Activated CD4-positive, alpha-beta T cell treated with anti-CD3 and anti-CD28 coated beads, Interleukin-2, amount 10 ng/mL, durations not matched to agents 7 days and 5 days (primary cell): Measurements from ENCODE around the gene CRISPLD2. TPM values are rescaled to one million over a fixed set of nuclear protein-coding genes. Genes with fewer than 3 reads are reported as not detected.

Experiments
- CTCF ChIA-PET: fragments of 350-600 bp; sonication (Branson Sonifier 250); formaldehyde crosslinking; loops from one replicate; lab custom pipeline; 2021; ENCODE audit warnings: antibody characterized with exemption; lab: Charles Lee
- POLR2A ChIA-PET: fragments of 350-600 bp; sonication (Branson Sonifier 250); formaldehyde crosslinking; loops from one replicate; lab custom pipeline; 2021; ENCODE audit warnings: antibody characterized with exemption; lab: Charles Lee
- DNase-seq: peaks from one replicate; pipeline ENCODE4 v3.0.0-alpha.2; 2020
- H3K27ac Mint-ChIP-seq: one replicate; pipeline ENCODE4 v1.8.0; 2021; ENCODE audit warnings: mild to moderate bottlenecking, moderate library complexity, mixed read lengths
- H3K27me3 Mint-ChIP-seq: one replicate; pipeline ENCODE4 v1.8.0; 2021; ENCODE audit warnings: mixed read lengths
- H3K36me3 Mint-ChIP-seq: one replicate; pipeline ENCODE4 v1.8.0; 2021; ENCODE audit warnings: low read depth, mixed read lengths
- H3K4me1 Mint-ChIP-seq: one replicate; pipeline ENCODE4 v1.8.0; 2021; ENCODE audit warnings: mixed read lengths
- H3K4me3 Mint-ChIP-seq: one replicate; pipeline ENCODE4 v1.8.0; 2021; ENCODE audit warnings: mild to moderate bottlenecking, moderate library complexity, mixed read lengths
- H3K9me3 Mint-ChIP-seq: one replicate; pipeline ENCODE4 v1.8.0; 2021; ENCODE audit warnings: mixed read lengths
- total RNA-seq, 2 experiments: library from RNA; stranded (reverse); gene quantifications; one replicate each; pipeline ENCODE4 v1.2.3, GENCODE V29; 2021

CRISPLD2 gene
- total RNA-seq, 2 experiments from 2014 or later, result 0.25 to 0.27 TPM

- H3K36me3 Mint-ChIP-seq, result no peaks in the 10 kb centered on the region
- CTCF ChIA-PET, result interaction anchor here (0.8 to 1.3 kb wide), 2 partner anchors 94 to 165 kb away, joined by 3 read pairs; no protein-coding TSS in a partner anchor
- H3K4me1 Mint-ChIP-seq, result no peaks in the 10 kb centered on the region
- H3K4me3 Mint-ChIP-seq, result no peak overlapping the region
- H3K27me3 Mint-ChIP-seq, result no peaks in the 10 kb centered on the region
- no peak for DNase-seq
- no peak overlapping the region for H3K27ac Mint-ChIP-seq
- POLR2A ChIA-PET, result no interaction called here
- H3K9me3 Mint-ChIP-seq, result no peaks in the 10 kb centered on the region
Measured at GRCh38 chr16:84787263-84787622, 32.5 kb upstream of the CRISPLD2 start.

- H3K36me3 Mint-ChIP-seq, result no peaks in the 10 kb centered on the region
Measured at GRCh38 chr16:84788920-84789391, 30.8 kb upstream of the CRISPLD2 start.

GRCh38 chr16:84789431-84789830 is 30.4 kb upstream of the CRISPLD2 start:
- Mint-ChIP-seq H3K27me3 (no peaks in the 10 kb centered on the region), H3K36me3 (no peaks in the 10 kb centered on the region), H3K27ac (no peak overlapping the region), H3K9me3 (no peaks in the 10 kb centered on the region), H3K4me3 (no peak overlapping the region), H3K4me1 (no peaks in the 10 kb centered on the region)
- ChIA-PET POLR2A (interaction anchor here (0.5 kb wide), 1 partner anchor 8 kb away, joined by 3 read pairs; no protein-coding TSS in a partner anchor), CTCF (interaction anchor here (0.6 to 1.5 kb wide), 2 partner anchors 18 to 557 kb away, joined by 3 to 4 read pairs; no protein-coding TSS in a partner anchor)
- no peak for DNase-seq

More at GRCh38 chr16:84788920-84789391, 30.8 kb upstream of the CRISPLD2 start:
- no peaks in the 10 kb centered on the region for H3K27me3 Mint-ChIP-seq
- CTCF ChIA-PET, result interaction anchor here (0.6 to 1.5 kb wide), 2 partner anchors 18 to 556 kb away, joined by 3 to 4 read pairs; no protein-coding TSS in a partner anchor
- no peak overlapping the region for H3K4me3 Mint-ChIP-seq
- POLR2A ChIA-PET, result interaction anchor here (0.5 kb wide), 1 partner anchor 9 kb away, joined by 3 read pairs; no protein-coding TSS in a partner anchor
- no peaks in the 10 kb centered on the region for H3K4me1 Mint-ChIP-seq
- H3K9me3 Mint-ChIP-seq, result no peaks in the 10 kb centered on the region
- no peak for DNase-seq
- no peak overlapping the region for H3K27ac Mint-ChIP-seq

GRCh38 chr16:84790301-84790700 is 29.5 kb upstream of the CRISPLD2 start:
- no peak overlapping the region for H3K27ac Mint-ChIP-seq
- no peaks in the 10 kb centered on the region for H3K27me3 Mint-ChIP-seq
- H3K4me1 Mint-ChIP-seq, result no peaks in the 10 kb centered on the region
- H3K36me3 Mint-ChIP-seq, result no peaks in the 10 kb centered on the region
- no peaks in the 10 kb centered on the region for H3K9me3 Mint-ChIP-seq
- CTCF ChIA-PET, result interaction anchor here (1.5 kb wide), 1 partner anchor 19 kb away, joined by 3 read pairs; no protein-coding TSS in a partner anchor
- POLR2A ChIA-PET, result no interaction called here
- no peak for DNase-seq
- H3K4me3 Mint-ChIP-seq, result no peak overlapping the region

- H3K27ac Mint-ChIP-seq, result no peak overlapping the region
- H3K36me3 Mint-ChIP-seq, result no peaks in the 10 kb centered on the region
- ChIA-PET POLR2A (no interaction called here), CTCF (no interaction called here)
- no peaks in the 10 kb centered on the region for H3K4me1 Mint-ChIP-seq
- DNase-seq, result no peak
- H3K9me3 Mint-ChIP-seq, result no peaks in the 10 kb centered on the region
- H3K4me3 Mint-ChIP-seq, result no peak overlapping the region
- H3K27me3 Mint-ChIP-seq, result no peaks in the 10 kb centered on the region
Measured at GRCh38 chr16:84791088-84791487, 28.7 kb upstream of the CRISPLD2 start.

GRCh38 chr16:84791501-84791900 is 28.3 kb upstream of the CRISPLD2 start:
- H3K27ac Mint-ChIP-seq, result no peak overlapping the region
- CTCF ChIA-PET, result interaction anchor here (0.9 to 1.3 kb wide), 2 partner anchors 30 to 32 kb away, joined by 3 read pairs; no protein-coding TSS in a partner anchor

GRCh38 chr16:84794186-84794585 is 25.6 kb upstream of the CRISPLD2 start:
- ChIA-PET POLR2A (no interaction called here), CTCF (interaction anchor here (1.6 kb wide), 1 partner anchor 21 kb away, joined by 4 read pairs; no protein-coding TSS in a partner anchor)
- Mint-ChIP-seq H3K4me3 (no peak overlapping the region), H3K27ac (no peak overlapping the region), H3K4me1 (no peaks in the 10 kb centered on the region), H3K27me3 (no peaks in the 10 kb centered on the region), H3K36me3 (no peaks in the 10 kb centered on the region), H3K9me3 (no peaks in the 10 kb centered on the region)
- no peak for DNase-seq

More at GRCh38 chr16:84791501-84791900, 28.3 kb upstream of the CRISPLD2 start:
- no peak overlapping the region for H3K4me3 Mint-ChIP-seq
- no peaks in the 10 kb centered on the region for H3K9me3 Mint-ChIP-seq
- DNase-seq, result no peak
- H3K36me3 Mint-ChIP-seq, result no peaks in the 10 kb centered on the region
- H3K4me1 Mint-ChIP-seq, result no peaks in the 10 kb centered on the region
- no peaks in the 10 kb centered on the region for H3K27me3 Mint-ChIP-seq
- POLR2A ChIA-PET, result no interaction called here

GRCh38 chr16:84794626-84795025 is 25.2 kb upstream of the CRISPLD2 start:
- H3K4me1 Mint-ChIP-seq, result no peaks in the 10 kb centered on the region
- POLR2A ChIA-PET, result no interaction called here
- DNase-seq, result no peak
- no peak overlapping the region for H3K4me3 Mint-ChIP-seq
- H3K27me3 Mint-ChIP-seq, result no peaks in the 10 kb centered on the region
- CTCF ChIA-PET, result interaction anchor here (0.5 kb wide), 1 partner anchor 23 kb away, joined by 3 read pairs; no protein-coding TSS in a partner anchor
- no peak overlapping the region for H3K27ac Mint-ChIP-seq
- H3K9me3 Mint-ChIP-seq, result no peaks in the 10 kb centered on the region
- H3K36me3 Mint-ChIP-seq, result no peaks in the 10 kb centered on the region

GRCh38 chr16:84795329-84796053 is 24.3 kb upstream of the CRISPLD2 start:
- Mint-ChIP-seq H3K9me3 (no peaks in the 10 kb centered on the region), H3K4me1 (no peaks in the 10 kb centered on the region), H3K4me3 (no peak overlapping the region), H3K27ac (no peak overlapping the region), H3K36me3 (no peaks in the 10 kb centered on the region), H3K27me3 (no peaks in the 10 kb centered on the region)
- ChIA-PET CTCF (interaction anchor here (0.5 kb wide), 1 partner anchor 24 kb away, joined by 3 read pairs; no protein-coding TSS in a partner anchor), POLR2A (no interaction called here)
- DNase-seq, result no peak

- no peaks in the 10 kb centered on the region for H3K27me3 Mint-ChIP-seq
- POLR2A ChIA-PET, result no interaction called here
- no peaks in the 10 kb centered on the region for H3K36me3 Mint-ChIP-seq
- CTCF ChIA-PET, result interaction anchor here (1.0 kb wide), 1 partner anchor 15 kb away, joined by 3 read pairs; no protein-coding TSS in a partner anchor
- no peak overlapping the region for H3K27ac Mint-ChIP-seq
- H3K4me3 Mint-ChIP-seq, result no peak overlapping the region
- no peaks in the 10 kb centered on the region for H3K9me3 Mint-ChIP-seq
- no peak for DNase-seq
- H3K4me1 Mint-ChIP-seq, result no peaks in the 10 kb centered on the region
Measured at GRCh38 chr16:84800158-84800978, 19.4 kb upstream of the CRISPLD2 start.

- ChIA-PET POLR2A (no interaction called here), CTCF (interaction anchor here (1.6 kb wide), 1 partner anchor 149 kb away, joined by 3 read pairs; no protein-coding TSS in a partner anchor)
- no peak overlapping the region for H3K4me3 Mint-ChIP-seq
- peaks cover 6% of the 10 kb centered on the region for H3K4me1 Mint-ChIP-seq
- no peak for DNase-seq
- H3K36me3 Mint-ChIP-seq, result no peaks in the 10 kb centered on the region
- H3K27ac Mint-ChIP-seq, result no peak overlapping the region
- H3K9me3 Mint-ChIP-seq, result no peaks in the 10 kb centered on the region
- no peaks in the 10 kb centered on the region for H3K27me3 Mint-ChIP-seq
Measured at GRCh38 chr16:84803146-84803545, 16.6 kb upstream of the CRISPLD2 start.

GRCh38 chr16:84804326-84804725 is 15.5 kb upstream of the CRISPLD2 start:
- H3K27ac Mint-ChIP-seq, result no peak overlapping the region
- H3K27me3 Mint-ChIP-seq, result no peaks in the 10 kb centered on the region
- H3K4me3 Mint-ChIP-seq, result no peak overlapping the region
- no peaks in the 10 kb centered on the region for H3K36me3 Mint-ChIP-seq
- ChIA-PET POLR2A (no interaction called here), CTCF (interaction anchor here (0.7 kb wide), 3 partner anchors 13 to 223 kb away, joined by 3 to 4 read pairs (median 3); no protein-coding TSS in a partner anchor)
- no peak for DNase-seq
- H3K9me3 Mint-ChIP-seq, result no peaks in the 10 kb centered on the region
- peaks cover 6% of the 10 kb centered on the region for H3K4me1 Mint-ChIP-seq
